T-helper 1 cell (primary cell): ENCODE measurements around the gene SNRNP40.
"Not testable (repeated sequence)": the region's sequence is repeated elsewhere in the genome, so short reads cannot be mapped to it uniquely, and the experiment has no call there.

Experiments
- DNase-seq, 5 donors: peaks; one replicate each; pipeline ENCODE4 v3.0.0-alpha.2; 2012 to 2020

Gene SNRNP40

GRCh38 chr1:31282426-31282825, 14.2 kb downstream of the SNRNP40 start:
- DNase-seq, result not testable (repeated sequence)

GRCh38 chr1:31273619-31274018, 23.0 kb downstream of the SNRNP40 start:
- no peak for DNase-seq

- no peak for DNase-seq
Measured at GRCh38 chr1:31272369-31272768, 24.2 kb downstream of the SNRNP40 start.

GRCh38 chr1:31266547-31266946, 30.0 kb downstream of the SNRNP40 start:
- no peak for DNase-seq

- no peak for DNase-seq
Measured at GRCh38 chr1:31264790-31265386, 31.7 kb downstream of the SNRNP40 start.

- DNase-seq, result no peak
Measured at GRCh38 chr1:31263408-31263807, 33.2 kb downstream of the SNRNP40 start.

GRCh38 chr1:31262393-31262792, 34.2 kb downstream of the SNRNP40 start:
- DNase-seq, result not testable (repeated sequence)

- DNase-seq, result no peak
Measured at GRCh38 chr1:31261916-31262315, 34.7 kb downstream of the SNRNP40 start.

- DNase-seq, result no peak
Measured at GRCh38 chr1:31259746-31260145, 36.8 kb downstream of the SNRNP40 start.

- DNase-seq, result no peak
Measured at GRCh38 chr1:31258581-31258980, 38.0 kb downstream of the SNRNP40 start.

- no peak for DNase-seq
Measured at GRCh38 chr1:31257213-31257612, 39.4 kb downstream of the SNRNP40 start.

- no peak for DNase-seq
Measured at GRCh38 chr1:31249854-31250253, 46.7 kb downstream of the SNRNP40 start.

GRCh38 chr1:31248276-31248675, 48.3 kb downstream of the SNRNP40 start:
- no peak for DNase-seq

GRCh38 chr1:31244326-31244725, 52.3 kb downstream of the SNRNP40 start:
- no peak for DNase-seq

GRCh38 chr1:31243501-31244286, 52.9 kb downstream of the SNRNP40 start:
- no peak for DNase-seq

- no peak for DNase-seq
Measured at GRCh38 chr1:31241321-31241720, 55.3 kb downstream of the SNRNP40 start.

- DNase-seq, result no peak
Measured at GRCh38 chr1:31239653-31240241, 56.8 kb downstream of the SNRNP40 start, which contains the start of gene NKAIN1. TSS of gene NKAIN1 (minus strand) at chr1:31239887. CDS start at chr1:31239547, 340 bp downstream.

GRCh38 chr1:31238986-31239613, 57.5 kb downstream of the SNRNP40 start:
- DNase-seq, result no peak

- no peak for DNase-seq
Measured at GRCh38 chr1:31238612-31238985, 58.0 kb downstream of the SNRNP40 start.

- DNase-seq, result no peak
Measured at GRCh38 chr1:31234870-31235269, 61.7 kb downstream of the SNRNP40 start.

- no peak for DNase-seq
Measured at GRCh38 chr1:31234123-31234708, 62.4 kb downstream of the SNRNP40 start.

- no peak for DNase-seq
Measured at GRCh38 chr1:31232689-31233088, 63.9 kb downstream of the SNRNP40 start.

GRCh38 chr1:31231802-31232201, 64.8 kb downstream of the SNRNP40 start:
- DNase-seq, result no peak
